IMR-90 (cell line): Measurements from ENCODE around the gene RAB37. TPM values are rescaled to one million over a fixed set of nuclear protein-coding genes. Genes with fewer than 3 reads are reported as not detected.

Experiments
- ATAC-seq: fragments of 200-7000 bp; cut with Tn5 transposase; 2 replicates; pipeline ENCODE4 v1.9.1; 2020; ENCODE audit warnings: low read depth, mild to moderate bottlenecking, moderate library complexity
- BruUV-seq: library from RNA; stranded (reverse); fragments of 400-500 nt; replicated peaks from 2 replicates; lab custom pipeline; 2021; lab: Mats Ljungman, UMichigan
- CTCF ChIA-PET: fragments of 300-600 bp; formaldehyde crosslinking; extraction: SDS; loops from one replicate; lab custom pipeline; 2021; ENCODE audit warnings: antibody characterized with exemption; lab: Yijun Ruan, JAX
- POLR2A ChIA-PET: fragments of 300-600 bp; sonication (Branson Sonifier 250); formaldehyde crosslinking; loops from one replicate; lab custom pipeline; 2022; ENCODE audit warnings: antibody characterized with exemption; ENCODE audit not compliant: unreplicated experiment; lab: Charles Lee
- DNase-seq: peaks from one replicate; pipeline ENCODE4 v3.0.0; 2013
- H2AFZ ChIP-seq: replicated peaks from 2 replicates; pipeline ENCODE3; 2013; ENCODE audit warnings: low read length, mild to moderate bottlenecking; ENCODE audit not compliant: poor library complexity
- H2AK5ac ChIP-seq: 2 replicates; pipeline ENCODE4 v1.6.1; 2013; ENCODE audit warnings: low read depth, low read length, inconsistent platforms
- H2AK9ac ChIP-seq: replicated peaks from 2 replicates; pipeline ENCODE3; 2013; ENCODE audit warnings: mild to moderate bottlenecking, low read depth, low read length, moderate library complexity; ENCODE audit not compliant: poor library complexity
- H2BK120ac ChIP-seq: 2 replicates; pipeline ENCODE4 v1.6.1; 2013; ENCODE audit warnings: low read depth, low read length, inconsistent platforms
- H2BK15ac ChIP-seq: 3 replicates; pipeline ENCODE4 v1.6.1; 2013; ENCODE audit warnings: low read depth, low read length, inconsistent platforms
- H2BK20ac ChIP-seq: 2 replicates; pipeline ENCODE4 v1.6.1; 2013; ENCODE audit warnings: low read depth, mild to moderate bottlenecking, inconsistent platforms, low read length, moderate library complexity
- H2BK5ac ChIP-seq: 2 replicates; pipeline ENCODE4 v1.6.1; 2013; ENCODE audit warnings: mild to moderate bottlenecking, low read depth, low read length, inconsistent platforms; ENCODE audit not compliant: poor library complexity, severe bottlenecking
- H3K14ac ChIP-seq: replicated peaks from 2 replicates; pipeline ENCODE4 v1.6.1; 2013; ENCODE audit warnings: low read depth, low read length, inconsistent platforms
- H3K18ac ChIP-seq: 2 replicates; pipeline ENCODE4 v1.6.1; 2013; ENCODE audit warnings: low read depth, low read length, control low read depth
- H3K23ac ChIP-seq: 2 replicates; pipeline ENCODE4 v1.6.1; 2013; ENCODE audit warnings: low read depth, low read length, inconsistent platforms
- H3K27ac ChIP-seq: 2 replicates; pipeline ENCODE4 v1.5.1; 2013; ENCODE audit warnings: mild to moderate bottlenecking, control low read depth, low read length; ENCODE audit not compliant: insufficient read depth
- H3K27me3 ChIP-seq: 2 replicates; pipeline ENCODE4 v1.6.1; 2013; ENCODE audit warnings: low read length; ENCODE audit not compliant: control insufficient read depth, insufficient read depth
- H3K36me3 ChIP-seq: 2 replicates; pipeline ENCODE4 v1.6.1; 2013; ENCODE audit warnings: low read length, mixed read lengths; ENCODE audit not compliant: control insufficient read depth, insufficient read depth
- H3K4ac ChIP-seq: 2 replicates; pipeline ENCODE4 v1.6.1; 2013; ENCODE audit warnings: low read depth, low read length, inconsistent platforms
- H3K4me1 ChIP-seq: 2 replicates; pipeline ENCODE4 v1.6.1; 2013; ENCODE audit warnings: low read length, mixed read lengths; ENCODE audit not compliant: control insufficient read depth, insufficient read depth
- H3K4me2 ChIP-seq: 2 replicates; pipeline ENCODE4 v1.6.1; 2013; ENCODE audit warnings: low read depth, mild to moderate bottlenecking, control low read depth, low read length, moderate library complexity
- H3K4me3 ChIP-seq: 2 replicates; pipeline ENCODE4 v1.5.1; 2013; ENCODE audit warnings: low read depth, mild to moderate bottlenecking, control low read depth, low read length, moderate library complexity; ENCODE audit not compliant: insufficient read depth
- H3K56ac ChIP-seq: 2 replicates; pipeline ENCODE4 v1.6.1; 2013; ENCODE audit warnings: low read length, inconsistent platforms; ENCODE audit not compliant: insufficient read depth; ENCODE audit errors: extremely low read depth
- H3K79me1 ChIP-seq, 2 experiments: 2 replicates each; pipeline ENCODE4 v1.6.1; 2013; ENCODE audit warnings: low read length in 2 of 2, inconsistent platforms in 1 of 2, low read depth in 1 of 2
- H3K9ac ChIP-seq: 2 replicates; pipeline ENCODE4 v1.6.1; 2013; ENCODE audit warnings: low read depth, low read length, control low read depth
- H3K9me1 ChIP-seq: 2 replicates; pipeline ENCODE4 v1.6.1; 2013; ENCODE audit warnings: low read length, inconsistent platforms; ENCODE audit not compliant: insufficient read depth
- H3K9me3 ChIP-seq: 2 replicates; pipeline ENCODE4 v1.6.1; 2013; ENCODE audit warnings: low read length; ENCODE audit not compliant: control insufficient read depth, insufficient read depth
- H4K20me1 ChIP-seq: 2 replicates; pipeline ENCODE4 v1.6.1; 2013; ENCODE audit warnings: low read length, inconsistent platforms; ENCODE audit not compliant: insufficient read depth
- H4K5ac ChIP-seq: 2 replicates; pipeline ENCODE4 v1.6.1; 2013; ENCODE audit warnings: mild to moderate bottlenecking, low read depth, low read length, control low read depth
- H4K8ac ChIP-seq, 2 experiments: 2 replicates each; pipeline ENCODE4 v1.6.1; 2013; ENCODE audit warnings: low read depth in 2 of 2, low read length in 2 of 2, control low read depth in 1 of 2, inconsistent platforms in 1 of 2
- H4K91ac ChIP-seq: 2 replicates; pipeline ENCODE4 v1.6.1; 2013; ENCODE audit warnings: low read depth, low read length, inconsistent platforms; ENCODE audit not compliant: insufficient read depth
- FOS ChIP-seq: fragments of 150-350 bp; IDR thresholded peaks from 2 replicates; pipeline ENCODE4 v1.6.1; 2016; ENCODE audit warnings: low read depth, low read length
- POLR2A ChIP-seq: IDR thresholded peaks from 2 replicates; pipeline ENCODE4 v1.6.1; 2012; ENCODE audit warnings: mild to moderate bottlenecking, low read depth, low read length
- WGBS, 2 experiments: methylation state at CpG; one replicate each; pipeline versions ENCODE4 v1.1.5 to v1.1.7; 2013; ENCODE audit warnings: missing lambda C conversion rate in 2 of 2; ENCODE audit not compliant: insufficient read length in 1 of 2; ENCODE audit errors: extremely low coverage in 2 of 2; 5-methylcytosine and 5-hydroxymethylcytosine counted together
- dilution Hi-C: fragments of 300-500 bp; cut with HindIII; formaldehyde crosslinking; loops from one replicate; pipeline ENCODE4 v1.14.3; 2018; ENCODE audit warnings: low sequenced_read_pairs; ENCODE audit not compliant: unreplicated experiment
- in situ Hi-C: fragments of 300-500 bp; cut with MboI; formaldehyde crosslinking; loops from 3 replicates; pipeline ENCODE4 v1.14.3; 2019; ENCODE audit warnings: low sequenced_read_pairs, inconsistent platforms, mixed read lengths
- intact Hi-C: fragments of 100-400 bp; cut with micrococcal nuclease; formaldehyde crosslinking; loops from 2 replicates; pipeline ENCODE4 v1.10.0; 2022
- polyA plus RNA-seq, 3 experiments: library from polyadenylated mRNA; depleted of rRNA; stranded (reverse); fragments of >200 nt; gene quantifications; 2 replicates each; pipeline ENCODE4 v1.2.3, GENCODE V29; 2012; ENCODE audit warnings: low replicate concordance in 1 of 3
- total RNA-seq: library from RNA; depleted of rRNA; stranded (reverse); fragments of >200 nt; gene quantifications from 2 replicates; pipeline ENCODE4 v1.2.3, GENCODE V29; 2012
- TF ChIP-seq, protein P1 (sequence below): conservative IDR thresholded peaks from 2 replicates; pipeline ENCODE4 v1.5.1; 2012; ENCODE audit warnings: mild to moderate bottlenecking, low read depth, low read length, improper control_type of control experiment

RAB37 gene
- total and polyA plus RNA-seq, 2 of the 4 experiments (the other 2 are of a cell fraction), result 0.19 TPM; not detected in 1

DNA sequence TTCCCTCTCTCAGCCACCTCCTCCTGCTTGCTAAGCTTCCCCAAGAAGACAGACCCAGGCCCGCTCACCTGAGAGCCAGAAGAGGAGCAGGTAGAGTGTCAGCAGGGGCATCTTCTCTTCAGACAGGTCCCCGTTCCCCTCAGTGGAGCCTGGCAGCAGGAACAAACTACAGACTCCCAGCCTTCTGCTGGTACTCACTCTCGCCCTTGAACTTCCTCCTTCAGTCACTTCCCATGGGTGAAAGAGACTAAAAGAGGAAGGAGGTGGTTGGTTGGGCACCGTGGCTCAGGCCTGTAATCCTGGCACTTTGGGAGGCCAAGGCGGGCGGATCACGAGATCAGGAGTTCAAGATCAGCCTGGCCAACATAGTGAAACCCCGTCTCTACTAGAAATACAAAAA is 24.3 kb upstream of the RAB37 start, which contains the start of gene CD300LF:
Gene CD300LF (minus strand): TSS at position 168 of the 400 bp plus-strand sequence. CDS start 57 bp downstream, at position 111.
- no peak within 1 kb of the TSS for H3K23ac ChIP-seq
- H3K9me1 ChIP-seq, result no peaks in the 10 kb centered on the region
- H3K4me1 ChIP-seq, result no peaks in the 10 kb centered on the region
- ChIA-PET POLR2A (no interaction called here), CTCF (no interaction called here)
- no peak within 1 kb of the TSS for H3K4me3 ChIP-seq
- dilution Hi-C loops, result no loop called here
- no peak within 1 kb of the TSS for H3K56ac ChIP-seq
- H2BK20ac ChIP-seq, result no peak within 1 kb of the TSS
- WGBS, 2 experiments, result no CpG with 5 or more reads among the region's 8 CpGs
- H3K36me3 ChIP-seq, result no peaks in the 10 kb centered on the region
- no peak within 1 kb of the TSS for H3K18ac ChIP-seq
- H2AFZ ChIP-seq, result peak within 1 kb of the TSS; percentile 43
- H3K27me3 ChIP-seq, result peaks cover 1% of the 10 kb centered on the region
- in situ Hi-C loops, result no loop called here
- TF ChIP-seq, protein P1, sequence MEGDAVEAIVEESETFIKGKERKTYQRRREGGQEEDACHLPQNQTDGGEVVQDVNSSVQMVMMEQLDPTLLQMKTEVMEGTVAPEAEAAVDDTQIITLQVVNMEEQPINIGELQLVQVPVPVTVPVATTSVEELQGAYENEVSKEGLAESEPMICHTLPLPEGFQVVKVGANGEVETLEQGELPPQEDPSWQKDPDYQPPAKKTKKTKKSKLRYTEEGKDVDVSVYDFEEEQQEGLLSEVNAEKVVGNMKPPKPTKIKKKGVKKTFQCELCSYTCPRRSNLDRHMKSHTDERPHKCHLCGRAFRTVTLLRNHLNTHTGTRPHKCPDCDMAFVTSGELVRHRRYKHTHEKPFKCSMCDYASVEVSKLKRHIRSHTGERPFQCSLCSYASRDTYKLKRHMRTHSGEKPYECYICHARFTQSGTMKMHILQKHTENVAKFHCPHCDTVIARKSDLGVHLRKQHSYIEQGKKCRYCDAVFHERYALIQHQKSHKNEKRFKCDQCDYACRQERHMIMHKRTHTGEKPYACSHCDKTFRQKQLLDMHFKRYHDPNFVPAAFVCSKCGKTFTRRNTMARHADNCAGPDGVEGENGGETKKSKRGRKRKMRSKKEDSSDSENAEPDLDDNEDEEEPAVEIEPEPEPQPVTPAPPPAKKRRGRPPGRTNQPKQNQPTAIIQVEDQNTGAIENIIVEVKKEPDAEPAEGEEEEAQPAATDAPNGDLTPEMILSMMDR, result no peak
- no peak for TF ChIP-seq FOS
- no peak for TF ChIP-seq POLR2A
- H3K27ac ChIP-seq, result no peak within 1 kb of the TSS
- no peak within 1 kb of the TSS for H3K9ac ChIP-seq
- H2BK120ac ChIP-seq, result no peak within 1 kb of the TSS
- intact Hi-C loops, result no loop called here
- no TSS peak for BruUV-seq
- no peak within 1 kb of the TSS for H4K5ac ChIP-seq
- DNase-seq, result no peak
- H3K14ac ChIP-seq, result no peak within 1 kb of the TSS
- no peak within 1 kb of the TSS for H4K8ac ChIP-seq
- no peak within 1 kb of the TSS for H4K91ac ChIP-seq
- no peaks in the 10 kb centered on the region for H4K20me1 ChIP-seq
- no peak within 1 kb of the TSS for H2AK9ac ChIP-seq
- H3K4me2 ChIP-seq, result no peak within 1 kb of the TSS
- no peak for ATAC-seq
- H2BK15ac ChIP-seq, result no peak within 1 kb of the TSS
- no peak within 1 kb of the TSS for H2BK5ac ChIP-seq
- H3K79me1 ChIP-seq, result no peaks in the 10 kb centered on the region
- H3K9me3 ChIP-seq, result no peaks in the 10 kb centered on the region
- no peak within 1 kb of the TSS for H3K4ac ChIP-seq
- H2AK5ac ChIP-seq, result no peak within 1 kb of the TSS
